ENCODE measurements around the gene CMTM4.

- TF ChIP-seq CTCF (IDR thresholded peaks at IDR 0.05) (no peak), EZH2 (IDR thresholded peaks at IDR 0.05; ENCODE audit: borderline replicate concordance, insufficient read depth, low read depth, low read length, poor library complexity, severe bottlenecking) (no peak)
Measured at GRCh38 chr16:66575060-66575459, 121.5 kb downstream of the CMTM4 start.

Data from B cell (primary cell).